ENCODE measurements around the gene KLF13.

- TF ChIP-seq POLR2AphosphoS5 (IDR thresholded peaks at IDR 0.05): no peak
- no peak for TF ChIP-seq POLR2A (IDR thresholded peaks at IDR 0.05)
These were observed 24.1 kb downstream of the KLF13 start for GRCh38 chr15:31350771-31351170.

Measured in breast epithelium (tissue), 3 donors.